GM21390 (cell line): ENCODE measurements around the gene STAU1.

Source experiments
- ATAC-seq: cut with Tn5 transposase; IDR thresholded peaks from one replicate; pipeline ENCODE4 v1.9.1; 2021; ENCODE audit not compliant: unreplicated experiment

STAU1 gene

DNA sequence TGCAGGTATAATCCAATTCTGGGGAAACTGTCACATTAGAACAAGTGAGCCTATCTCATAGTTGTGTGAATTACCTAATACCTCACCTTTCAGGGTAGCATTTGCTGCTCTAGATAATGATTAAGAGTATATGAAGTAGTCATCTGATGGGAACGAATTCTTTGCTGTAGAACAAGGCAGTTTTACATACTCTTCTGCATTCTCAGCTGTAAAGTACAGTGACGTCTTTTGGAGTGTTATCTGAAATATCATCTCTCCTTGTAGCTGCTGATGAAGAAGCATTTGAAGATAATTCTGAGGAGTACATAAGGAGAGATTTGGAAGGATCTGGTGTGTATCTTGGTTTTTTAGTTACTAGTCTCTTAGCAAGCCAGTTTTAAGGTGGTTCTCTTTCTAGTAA, 113.6 kb downstream of the STAU1 start:
- no peak for ATAC-seq
